Smooth muscle cell (in vitro differentiated cells): ENCODE measurements around the gene NFATC3. TPM values are rescaled to one million over a fixed set of nuclear protein-coding genes. Genes with fewer than 3 reads are reported as not detected.

ENCODE experiments used
- DNase-seq: peaks from one replicate; lab custom pipeline; 2025; ENCODE audit not compliant: unreplicated experiment; lab: John Stamatoyannopoulos, UW
- H2AFZ ChIP-seq: fragments of 200-600 bp; sonication (generic); 2 replicates; pipeline ENCODE4 v1.6.0; 2016; ENCODE audit warnings: antibody characterized with exemption, low read depth, mild to moderate bottlenecking
- H3F3A ChIP-seq: fragments of 200-600 bp; sonication (generic); 2 replicates; pipeline ENCODE4 v1.6.0; 2017; ENCODE audit warnings: antibody characterized with exemption, low read depth
- H3K27ac ChIP-seq: fragments of 200-600 bp; sonication (generic); 2 replicates; pipeline ENCODE4 v1.5.1; 2016; ENCODE audit warnings: low read depth, mild to moderate bottlenecking
- H3K27me3 ChIP-seq: fragments of 200-600 bp; sonication (generic); 2 replicates; pipeline ENCODE4 v1.6.1; 2016; ENCODE audit warnings: low read depth, mild to moderate bottlenecking
- H3K36me3 ChIP-seq: fragments of 200-600 bp; sonication (generic); 2 replicates; pipeline ENCODE4 v1.5.1; 2016; ENCODE audit warnings: low read depth
- H3K4me1 ChIP-seq: fragments of 200-600 bp; sonication (generic); 2 replicates; pipeline ENCODE4 v1.5.1; 2016; ENCODE audit warnings: low read depth
- H3K4me2 ChIP-seq: fragments of 200-600 bp; sonication (generic); 2 replicates; pipeline ENCODE4 v1.6.0; 2016; ENCODE audit warnings: mild to moderate bottlenecking
- H3K4me3 ChIP-seq: fragments of 200-600 bp; sonication (generic); 2 replicates; pipeline ENCODE4 v1.5.1; 2016; ENCODE audit warnings: mild to moderate bottlenecking
- H3K79me2 ChIP-seq: fragments of 200-600 bp; sonication (generic); 2 replicates; pipeline ENCODE4 v1.6.0; 2016; ENCODE audit warnings: low read depth, mild to moderate bottlenecking
- H3K9ac ChIP-seq: fragments of 200-600 bp; sonication (generic); 2 replicates; pipeline ENCODE4 v1.6.0; 2016; ENCODE audit warnings: low read depth
- H3K9me3 ChIP-seq: fragments of 200-600 bp; sonication (generic); replicated peaks from 2 replicates; pipeline ENCODE4 v1.5.1; 2016; ENCODE audit warnings: low read depth
- H4K20me1 ChIP-seq: fragments of 200-600 bp; sonication (generic); 2 replicates; pipeline ENCODE4 v1.6.0; 2016; ENCODE audit warnings: low read depth
- WGBS: methylation state at CpG from one replicate; pipeline ENCODE4 v1.1.7; 2016; ENCODE audit warnings: low lambda C conversion rate; 5-methylcytosine and 5-hydroxymethylcytosine counted together
- polyA plus RNA-seq: library from polyadenylated mRNA; unstranded; fragments of >200 nt; fragmentation: Nextera tagmentation; extraction: Ambion mirVana; gene quantifications from 2 replicates; pipeline ENCODE4 v1.2.1, GENCODE V29; 2016
- total RNA-seq: library from RNA; depleted of rRNA; stranded (reverse); fragments of >200 nt; gene quantifications from 2 replicates; pipeline ENCODE4 v1.2.3, GENCODE V29; 2014
- TF ChIP-seq, protein P1 (sequence below): fragments of 200-600 bp; sonication (generic); IDR thresholded peaks from 2 replicates; pipeline ENCODE4 v1.5.1; 2017; ENCODE audit warnings: borderline replicate concordance, mild to moderate bottlenecking, antibody characterized with exemption; ENCODE audit not compliant: insufficient read depth, poor library complexity, severe bottlenecking

The NFATC3 gene
- total and polyA plus RNA-seq, 2 experiments from 2014 or later: 14.7 to 30.2 TPM

DNA sequence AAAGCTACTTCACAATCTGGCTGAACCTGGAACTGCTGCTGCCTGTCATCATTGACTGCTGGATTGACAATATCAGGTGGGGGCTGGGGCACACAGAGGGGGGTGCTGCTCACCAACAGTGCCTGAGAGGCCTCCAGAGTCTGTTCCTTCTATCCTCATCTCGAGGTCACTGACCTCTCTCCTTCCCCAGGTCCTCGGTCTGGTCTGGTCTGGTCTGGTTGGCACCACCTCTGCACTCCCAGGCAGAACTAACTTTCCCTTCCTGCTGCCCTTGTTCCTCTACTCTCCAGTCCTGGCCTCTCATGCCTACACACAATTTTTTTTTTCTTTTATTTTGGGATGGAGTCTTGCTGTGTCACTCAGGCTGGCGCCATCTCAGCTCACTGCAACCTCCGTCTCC lies 164.2 kb downstream of the NFATC3 start:
- Histone ChIP-seq H3K27me3 (no peaks in the 10 kb centered on the region), H3K4me2 (no peak overlapping the region), H3K4me3 (no peak overlapping the region), H3K9me3 (no peaks in the 10 kb centered on the region), H4K20me1 (no peaks in the 10 kb centered on the region), H3K36me3 (no peaks in the 10 kb centered on the region), H3K9ac (no peak overlapping the region), H3F3A (no peaks in the 10 kb centered on the region), H3K27ac (no peak overlapping the region), H2AFZ (no peak overlapping the region), H3K79me2 (no peaks in the 10 kb centered on the region), H3K4me1 (peaks cover 4% of the 10 kb centered on the region)
- 93% methylated on average over 4 of the region's 4 CpGs for WGBS
- TF ChIP-seq, protein P1, sequence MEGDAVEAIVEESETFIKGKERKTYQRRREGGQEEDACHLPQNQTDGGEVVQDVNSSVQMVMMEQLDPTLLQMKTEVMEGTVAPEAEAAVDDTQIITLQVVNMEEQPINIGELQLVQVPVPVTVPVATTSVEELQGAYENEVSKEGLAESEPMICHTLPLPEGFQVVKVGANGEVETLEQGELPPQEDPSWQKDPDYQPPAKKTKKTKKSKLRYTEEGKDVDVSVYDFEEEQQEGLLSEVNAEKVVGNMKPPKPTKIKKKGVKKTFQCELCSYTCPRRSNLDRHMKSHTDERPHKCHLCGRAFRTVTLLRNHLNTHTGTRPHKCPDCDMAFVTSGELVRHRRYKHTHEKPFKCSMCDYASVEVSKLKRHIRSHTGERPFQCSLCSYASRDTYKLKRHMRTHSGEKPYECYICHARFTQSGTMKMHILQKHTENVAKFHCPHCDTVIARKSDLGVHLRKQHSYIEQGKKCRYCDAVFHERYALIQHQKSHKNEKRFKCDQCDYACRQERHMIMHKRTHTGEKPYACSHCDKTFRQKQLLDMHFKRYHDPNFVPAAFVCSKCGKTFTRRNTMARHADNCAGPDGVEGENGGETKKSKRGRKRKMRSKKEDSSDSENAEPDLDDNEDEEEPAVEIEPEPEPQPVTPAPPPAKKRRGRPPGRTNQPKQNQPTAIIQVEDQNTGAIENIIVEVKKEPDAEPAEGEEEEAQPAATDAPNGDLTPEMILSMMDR: no peak
- no peak for DNase-seq

DNA sequence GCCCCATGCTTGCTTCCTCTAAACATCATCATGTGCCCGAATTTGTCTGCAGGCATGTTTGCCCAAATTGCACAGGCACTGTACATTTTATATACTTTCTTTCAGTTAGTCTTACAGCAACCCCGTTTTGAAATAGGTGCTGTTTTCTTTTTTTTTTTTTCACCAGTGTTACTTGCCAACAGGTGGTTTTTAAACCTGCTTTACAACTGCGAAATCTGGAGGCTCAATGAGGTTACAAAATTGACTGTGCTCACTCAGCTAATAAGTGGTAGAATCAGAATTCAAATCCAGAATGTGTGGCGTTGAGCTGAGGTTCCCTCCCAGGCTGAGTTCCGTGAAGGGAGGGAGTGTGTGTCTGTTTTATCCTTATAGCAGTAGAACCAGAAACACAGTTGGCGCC lies 165.8 kb downstream of the NFATC3 start:
- no peaks in the 10 kb centered on the region for H3K36me3 ChIP-seq
- no peaks in the 10 kb centered on the region for H3K27me3 ChIP-seq
- H3K4me2 ChIP-seq: no peak overlapping the region
- no peak overlapping the region for H3K4me3 ChIP-seq
- H3K9ac ChIP-seq: no peak overlapping the region
- 95% methylated on average over 6 of the region's 6 CpGs for WGBS
- H3K9me3 ChIP-seq: no peaks in the 10 kb centered on the region
- DNase-seq: no peak
- no peaks in the 10 kb centered on the region for H3K79me2 ChIP-seq
- H3K4me1 ChIP-seq: no peaks in the 10 kb centered on the region
- TF ChIP-seq, protein P1: no peak
- H4K20me1 ChIP-seq: no peaks in the 10 kb centered on the region
- H3F3A ChIP-seq: no peaks in the 10 kb centered on the region
- no peak overlapping the region for H2AFZ ChIP-seq
- no peak overlapping the region for H3K27ac ChIP-seq

DNA sequence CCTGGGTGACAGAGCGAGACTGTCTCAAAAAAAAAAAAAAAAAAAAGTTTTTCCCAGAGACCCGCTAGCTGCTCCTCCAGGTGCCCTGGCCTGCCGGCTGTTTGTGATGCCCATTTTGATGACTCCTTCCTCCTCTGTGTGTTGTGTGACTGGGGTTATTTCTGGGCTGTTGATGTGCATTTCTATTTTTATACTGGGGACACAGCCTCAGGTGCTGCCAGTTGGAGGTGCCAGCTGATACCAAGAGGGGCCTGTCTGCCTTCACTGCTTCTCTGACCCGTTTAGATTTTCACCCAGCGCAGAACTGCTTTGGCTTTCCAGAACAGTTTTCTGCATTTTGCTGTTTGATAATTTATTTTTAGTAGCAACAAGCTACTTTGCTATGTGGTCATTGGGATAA lies 166.7 kb downstream of the NFATC3 start:
- Histone ChIP-seq H3K27ac (no peak overlapping the region), H3K36me3 (no peaks in the 10 kb centered on the region), H3K4me2 (no peak overlapping the region), H3K4me1 (no peaks in the 10 kb centered on the region), H2AFZ (no peak overlapping the region), H3F3A (no peaks in the 10 kb centered on the region), H3K4me3 (no peak overlapping the region), H3K79me2 (no peaks in the 10 kb centered on the region), H3K9ac (no peak overlapping the region), H3K27me3 (no peaks in the 10 kb centered on the region), H3K9me3 (no peaks in the 10 kb centered on the region), H4K20me1 (no peaks in the 10 kb centered on the region)
- no peak for DNase-seq
- WGBS: 95% methylated on average over 5 of the region's 5 CpGs
- TF ChIP-seq, protein P1: no peak

DNA sequence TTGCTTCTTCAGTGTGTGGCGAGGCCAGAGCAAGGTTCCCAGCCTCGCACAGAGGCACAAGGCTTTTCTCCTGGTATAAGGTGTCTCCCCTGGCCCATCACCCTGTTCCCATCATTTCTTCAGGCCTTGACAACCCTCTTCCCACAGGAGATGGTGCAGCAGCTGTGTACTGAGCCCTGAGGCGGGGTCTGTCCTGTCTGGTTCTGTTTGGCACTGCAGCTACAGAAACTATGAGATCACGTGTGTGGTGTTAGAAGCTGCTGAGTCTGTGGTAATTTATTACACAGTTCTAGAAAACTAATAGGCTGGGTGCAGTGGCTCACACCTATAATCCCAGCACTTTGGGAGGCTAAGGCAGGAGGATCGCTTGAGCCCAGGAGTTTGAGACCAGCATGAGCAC lies 167.2 kb downstream of the NFATC3 start:
- Histone ChIP-seq H2AFZ (no peak overlapping the region), H3K9ac (no peak overlapping the region), H3F3A (no peaks in the 10 kb centered on the region), H4K20me1 (no peaks in the 10 kb centered on the region), H3K79me2 (no peaks in the 10 kb centered on the region), H3K9me3 (no peaks in the 10 kb centered on the region), H3K4me3 (no peak overlapping the region), H3K27me3 (no peaks in the 10 kb centered on the region), H3K36me3 (no peaks in the 10 kb centered on the region), H3K27ac (no peak overlapping the region), H3K4me2 (no peak overlapping the region), H3K4me1 (no peaks in the 10 kb centered on the region)
- WGBS: 93% methylated on average over 5 of the region's 5 CpGs
- TF ChIP-seq, protein P1: no peak
- DNase-seq: no peak
